Globus pallidus (tissue), 1 donor: ENCODE measurements around the gene SMAD4.

ENCODE experiments used
- DNase-seq: peaks from one replicate; pipeline ENCODE4 v3.0.0-alpha.2; 2015; ENCODE audit warnings: low spot score

SMAD4 gene

GRCh38 chr18:51021226-51021965 lies 8.6 kb upstream of the SMAD4 start:
- DNase-seq: no peak

DNA sequence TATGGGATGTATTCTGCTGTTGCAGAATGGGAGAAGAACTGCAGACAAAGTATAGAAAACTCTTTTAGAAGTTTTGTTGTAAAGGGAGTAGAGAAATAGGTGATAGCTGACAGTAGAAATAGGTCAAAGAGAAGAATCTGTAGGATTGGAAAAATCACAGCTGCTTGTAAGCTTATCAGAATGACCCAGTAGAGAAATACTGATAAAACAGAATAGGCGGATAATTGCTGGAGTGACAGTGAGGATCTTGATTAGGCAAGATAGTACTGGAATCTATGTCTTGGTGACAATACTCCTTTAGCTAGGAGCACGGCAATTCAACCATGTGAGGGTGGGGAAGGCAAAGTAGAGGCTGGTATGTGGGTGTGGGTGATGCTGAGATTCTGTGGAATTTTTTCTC lies 4.5 kb upstream of the SMAD4 start:
- DNase-seq: no peak

DNA sequence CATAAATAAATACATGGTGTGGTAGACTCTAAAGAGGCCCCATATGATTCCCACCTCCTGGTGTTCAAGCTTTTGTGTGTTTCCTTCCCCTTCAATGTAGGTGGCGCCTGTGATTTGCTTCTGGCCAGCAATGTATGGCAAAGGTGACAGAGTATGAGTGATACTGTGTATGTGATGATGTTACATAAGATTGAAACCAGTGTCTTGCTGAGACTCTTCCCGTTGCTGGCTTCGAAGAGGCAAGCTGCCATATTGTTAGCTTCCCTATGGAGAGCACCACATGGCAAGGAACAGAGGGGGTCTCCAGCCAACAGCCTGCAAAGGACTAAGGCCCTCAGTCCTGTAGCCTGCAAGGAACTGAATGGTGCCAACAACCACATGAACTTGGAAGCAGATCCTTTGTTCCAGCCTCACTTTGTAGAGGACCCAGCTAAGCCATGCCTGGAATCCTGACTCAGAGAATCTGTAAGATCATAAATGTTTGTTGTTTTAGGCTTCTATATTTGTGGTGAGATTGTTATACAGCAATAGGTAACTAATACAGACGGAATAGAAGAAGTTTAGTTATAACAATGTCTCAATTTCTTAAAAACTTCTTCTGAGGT lies 1.7 kb upstream of the SMAD4 start:
- no peak for DNase-seq

DNA sequence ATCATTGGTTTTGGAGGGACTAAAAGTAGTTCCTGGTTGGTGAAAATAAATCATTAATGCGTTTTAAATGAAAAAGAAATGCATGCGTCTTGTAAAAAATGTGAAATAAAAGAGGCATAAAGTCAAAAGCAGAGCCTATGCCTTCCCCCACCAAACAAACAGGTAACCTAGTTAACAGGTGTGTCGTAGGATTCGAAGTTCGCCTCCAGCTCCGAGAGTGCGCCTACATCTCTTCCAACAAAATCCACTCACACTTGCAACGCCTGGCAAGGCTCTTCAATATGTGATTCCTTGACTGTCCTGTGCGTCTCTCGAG lies 677 bp upstream of the SMAD4 start:
- DNase-seq: no peak

DNA sequence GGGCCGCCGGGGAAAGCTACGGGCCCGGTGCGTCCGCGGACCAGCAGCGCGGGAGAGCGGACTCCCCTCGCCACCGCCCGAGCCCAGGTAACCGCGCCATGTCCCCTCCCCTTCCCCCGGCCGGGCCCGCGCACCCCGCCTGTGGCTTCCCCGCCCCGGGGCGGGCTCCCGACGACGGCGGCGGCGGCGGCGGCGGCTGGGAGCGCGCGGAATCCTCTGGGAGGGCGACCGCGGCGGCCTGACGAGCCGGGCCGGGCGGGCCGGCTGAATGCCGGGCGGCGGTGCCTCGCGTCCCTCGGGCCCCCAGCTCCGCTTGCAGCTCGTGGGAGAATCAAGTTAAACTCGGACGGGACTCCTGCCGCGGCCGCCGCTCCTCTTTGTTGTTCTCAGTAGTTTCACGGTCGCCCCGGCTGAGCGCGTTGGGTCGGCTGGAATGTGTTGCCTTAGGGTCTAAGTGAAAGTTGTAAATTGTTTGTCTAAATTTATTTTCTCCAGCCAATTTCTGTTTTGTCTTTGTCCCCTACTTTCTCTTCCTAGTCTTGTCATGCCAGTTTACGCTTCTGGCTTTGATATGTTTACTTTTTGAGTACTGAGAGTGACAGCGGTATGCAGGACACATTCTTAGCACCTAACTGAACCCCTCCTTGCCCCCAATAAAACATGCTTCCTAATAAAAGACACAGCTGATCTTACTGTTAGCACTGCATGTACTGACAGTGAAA lies 685 bp downstream of the SMAD4 start:
- DNase-seq: peak; percentile 76

DNA sequence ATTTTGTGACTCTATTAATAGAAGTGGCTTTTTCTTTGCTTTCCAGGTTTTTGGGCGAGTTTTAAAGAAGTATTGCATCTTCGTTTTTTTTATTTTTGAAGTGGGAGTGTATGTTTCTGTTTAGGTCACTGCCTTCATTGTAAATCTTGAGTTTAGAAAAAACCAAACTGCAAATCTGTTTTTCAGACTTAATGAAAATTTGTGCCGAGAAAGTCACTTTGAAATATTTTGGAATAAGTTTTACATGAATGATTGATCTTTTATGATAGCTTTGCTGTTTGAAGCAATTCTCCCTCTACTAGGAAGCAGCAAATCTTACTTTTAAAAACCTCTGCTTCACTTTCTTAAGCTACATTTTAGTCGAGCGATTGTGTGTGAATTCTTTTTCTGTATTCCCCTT lies 2.2 kb downstream of the SMAD4 start:
- no peak for DNase-seq

DNA sequence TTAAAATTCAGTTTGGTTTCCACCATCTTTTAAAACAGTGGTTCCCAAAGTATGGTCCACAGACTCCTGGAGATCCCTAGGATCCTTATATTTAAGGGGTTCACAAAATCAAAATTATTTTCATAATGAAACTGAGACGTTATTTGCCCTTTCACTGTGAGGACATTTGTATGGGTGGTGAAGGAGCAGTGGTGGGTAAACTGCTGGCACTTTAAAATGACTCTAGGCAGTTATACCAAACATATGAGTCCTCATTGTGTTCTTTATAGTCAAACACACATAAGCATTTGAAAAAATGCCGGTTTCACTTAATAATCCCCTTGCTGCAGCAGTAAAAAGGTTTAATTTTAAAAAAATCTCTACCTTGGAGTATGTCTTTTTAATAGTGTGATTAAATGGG lies 7.2 kb downstream of the SMAD4 start:
- DNase-seq: no peak

DNA sequence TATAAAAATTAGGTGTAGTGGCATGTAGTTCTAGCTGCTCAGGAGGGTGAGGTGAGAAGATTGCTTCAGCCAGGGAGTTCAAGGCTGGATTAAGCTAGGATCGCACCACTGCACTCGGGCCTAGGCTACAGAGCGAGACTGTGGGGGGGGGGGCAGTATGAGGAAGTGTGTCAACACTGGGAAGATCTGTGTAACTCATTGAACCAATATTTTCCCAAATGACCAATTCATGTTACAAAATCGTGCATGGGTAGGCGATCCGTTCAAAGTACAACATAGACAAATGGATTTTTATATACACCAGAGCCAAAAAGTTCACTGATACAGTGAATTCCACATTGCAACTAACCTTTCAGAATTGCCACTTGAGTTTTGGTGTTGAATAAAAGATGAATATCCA lies 8.1 kb downstream of the SMAD4 start:
- DNase-seq: no peak

- no peak for DNase-seq
Measured at GRCh38 chr18:51039138-51040112, 9.4 kb downstream of the SMAD4 start.

DNA sequence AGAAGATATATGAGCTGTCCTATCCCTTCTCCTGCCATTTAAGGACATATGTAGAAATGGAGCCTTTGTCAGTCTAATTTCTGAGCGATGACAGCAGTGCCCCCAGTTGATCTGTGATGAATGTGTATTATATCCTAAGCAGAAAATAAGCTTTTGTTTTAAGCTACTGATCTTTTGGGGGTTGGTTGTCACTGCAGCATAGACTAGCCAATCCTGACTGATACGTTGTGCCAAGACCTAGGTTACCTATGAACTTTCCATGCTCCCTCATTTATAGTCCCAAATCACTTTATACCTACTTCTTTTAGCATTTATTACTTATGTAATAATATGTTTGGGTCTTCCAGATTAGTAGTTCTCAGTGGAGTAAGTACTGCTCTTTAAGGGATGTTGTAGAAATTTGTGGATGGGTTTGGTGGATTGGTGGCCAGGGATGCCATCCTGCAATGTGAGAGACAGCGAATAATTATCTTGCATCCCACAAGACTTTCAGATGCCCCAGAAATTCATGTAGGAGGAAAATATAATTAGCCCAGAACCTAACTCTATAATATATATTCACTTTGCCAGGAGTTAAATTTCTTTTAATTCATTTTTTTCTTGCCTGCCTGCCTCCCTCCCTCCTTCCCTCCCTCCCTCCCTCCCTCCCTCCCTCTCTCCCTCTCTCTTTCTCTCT lies 11.8 kb downstream of the SMAD4 start:
- DNase-seq: no peak

DNA sequence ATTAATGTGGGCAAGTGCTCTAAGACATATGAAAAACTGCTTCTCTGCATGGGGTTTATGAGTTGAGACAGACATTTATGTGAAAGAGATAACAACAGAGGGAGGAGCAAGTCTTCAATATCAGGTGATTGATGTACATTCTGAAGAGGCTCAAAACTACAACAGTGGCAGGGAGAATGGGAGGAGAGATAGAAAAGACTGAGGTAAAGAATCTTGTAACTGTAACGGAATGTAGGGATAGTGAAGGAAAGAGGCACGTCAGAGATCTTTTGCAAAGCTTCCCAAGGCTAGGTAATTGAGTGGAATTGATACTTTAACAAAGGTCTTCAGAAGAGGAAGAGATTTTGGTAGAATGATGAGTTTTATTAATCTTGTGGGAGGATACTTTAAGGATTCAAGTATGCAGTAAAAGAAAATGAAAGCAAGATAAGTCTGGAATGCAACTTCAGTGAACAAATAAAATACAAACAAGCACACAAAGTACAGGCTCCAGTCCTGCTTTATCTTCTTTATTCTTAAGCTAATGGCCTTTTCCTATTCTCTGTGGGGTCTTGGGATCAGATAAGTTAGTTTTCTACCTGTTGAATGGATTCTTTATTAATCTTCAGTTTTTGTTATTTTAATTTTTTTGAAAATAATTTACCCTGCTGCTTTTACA lies 15.0 kb downstream of the SMAD4 start:
- DNase-seq: no peak

DNA sequence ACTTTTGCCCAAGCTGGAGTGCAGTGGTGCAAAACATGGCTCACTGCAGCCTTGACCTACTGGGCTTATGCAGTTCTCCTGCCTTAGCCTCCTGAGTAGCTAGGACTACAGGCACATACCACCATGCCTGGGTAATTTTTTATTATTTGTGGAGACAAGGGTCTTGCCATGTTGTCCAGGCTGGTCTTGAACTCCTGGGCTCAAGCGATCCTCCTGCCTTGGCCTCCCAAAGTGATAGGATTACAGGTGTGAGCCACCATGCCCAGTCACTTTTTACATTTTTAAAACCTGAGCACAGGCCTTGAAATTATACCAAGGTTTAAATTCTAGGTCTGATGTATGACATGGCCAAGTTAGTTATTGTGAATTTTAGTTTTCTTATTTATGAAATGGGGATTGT lies 18.2 kb downstream of the SMAD4 start:
- DNase-seq: no peak

- DNase-seq: no peak
Measured at GRCh38 chr18:51049137-51049536, 19.1 kb downstream of the SMAD4 start.

DNA sequence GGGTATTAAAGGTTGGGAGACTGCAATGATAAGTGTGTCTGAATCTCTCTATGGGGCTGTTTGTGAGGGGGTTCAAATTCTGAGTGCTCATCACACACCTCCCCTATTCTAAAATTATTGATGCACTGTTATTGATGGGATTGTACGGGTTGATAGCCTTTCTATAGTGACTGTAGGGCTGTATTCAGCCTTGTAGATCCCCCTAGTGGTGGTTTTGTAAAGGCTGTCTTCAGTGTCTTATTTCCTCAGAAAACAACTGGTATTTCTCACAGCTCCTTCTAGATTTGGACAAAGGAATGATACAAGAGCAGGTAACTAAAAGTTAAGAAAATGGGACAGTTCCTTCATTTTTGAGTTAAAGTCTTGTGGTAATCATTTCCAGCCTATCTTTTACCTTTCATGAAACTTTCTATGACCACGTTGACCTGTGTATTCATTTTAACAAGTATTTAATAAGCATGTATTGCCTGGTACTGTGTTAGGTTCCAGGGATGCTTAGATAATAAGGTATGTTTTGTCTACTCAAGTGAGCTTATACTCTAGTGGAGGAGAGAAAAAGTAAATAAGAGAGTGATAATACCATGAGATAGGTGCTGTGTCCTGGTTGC lies 21.2 kb downstream of the SMAD4 start:
- peak; percentile 47 for DNase-seq

DNA sequence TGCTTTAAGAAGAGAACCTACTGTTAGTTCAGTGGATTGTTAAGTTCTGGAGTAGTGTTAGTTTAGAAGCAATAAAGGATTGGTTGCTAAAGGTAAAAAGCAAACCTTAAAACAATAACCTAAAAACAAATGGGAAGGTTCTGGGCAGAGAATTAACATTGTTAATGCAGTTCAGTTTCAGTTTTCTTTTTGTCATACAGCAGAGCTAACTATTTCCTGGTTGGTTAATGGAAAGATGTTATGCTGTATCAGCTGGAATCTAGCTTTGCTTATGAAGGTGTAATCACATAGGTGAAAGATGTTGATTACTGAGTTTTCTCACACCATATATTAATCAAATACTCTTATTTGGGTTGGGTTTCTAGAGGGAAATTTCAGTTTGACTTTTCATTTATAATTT lies 23.8 kb downstream of the SMAD4 start:
- DNase-seq: no peak

DNA sequence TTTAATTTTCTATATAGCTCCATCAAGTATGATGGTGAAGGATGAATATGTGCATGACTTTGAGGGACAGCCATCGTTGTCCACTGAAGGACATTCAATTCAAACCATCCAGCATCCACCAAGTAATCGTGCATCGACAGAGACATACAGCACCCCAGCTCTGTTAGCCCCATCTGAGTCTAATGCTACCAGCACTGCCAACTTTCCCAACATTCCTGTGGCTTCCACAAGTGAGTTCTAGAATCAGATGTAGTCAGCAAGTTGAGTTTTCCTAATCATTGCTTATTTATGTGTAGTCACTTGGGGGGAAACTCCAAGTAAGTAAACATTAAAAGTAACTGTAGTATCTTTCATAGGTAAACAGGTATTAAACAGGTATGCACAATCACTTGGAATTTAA lies 24.8 kb downstream of the SMAD4 start:
- DNase-seq: no peak

DNA sequence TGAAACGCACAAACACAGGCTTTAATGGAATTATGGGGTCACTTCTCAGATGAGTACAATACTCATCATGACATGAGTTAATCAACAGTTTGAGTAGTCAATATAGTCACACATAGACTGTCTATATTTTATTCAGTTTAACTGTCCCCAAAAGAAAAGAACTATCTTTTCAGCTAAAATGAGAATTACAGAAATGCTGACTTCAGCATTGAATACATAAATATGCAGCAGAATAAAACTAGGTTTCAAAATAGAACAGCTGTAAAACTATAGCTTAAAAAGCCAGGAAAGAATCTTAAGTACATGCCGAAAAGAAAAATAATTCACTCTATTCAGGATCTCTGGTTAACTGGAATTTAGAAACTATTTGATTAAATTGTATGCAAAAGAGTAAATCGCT lies 30.0 kb downstream of the SMAD4 start:
- no peak for DNase-seq

DNA sequence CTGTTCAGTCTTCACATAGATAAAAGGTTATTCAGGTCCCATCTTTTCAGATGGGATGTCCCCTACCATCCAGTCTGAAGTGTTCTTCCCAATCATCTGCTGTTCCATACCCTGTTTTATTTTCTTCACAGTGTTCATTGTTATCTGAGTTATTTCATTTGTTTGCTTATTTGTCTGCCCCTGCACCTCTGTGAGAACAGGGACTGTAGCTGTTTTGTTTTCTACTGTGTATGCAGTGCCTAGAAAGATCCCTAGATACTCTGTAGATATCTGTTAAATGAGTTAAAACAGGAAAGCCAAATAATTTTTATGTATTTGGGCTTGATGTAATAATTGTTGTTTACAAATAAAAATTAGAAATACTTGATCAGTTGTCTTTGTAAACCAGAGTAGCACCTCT lies 34.2 kb downstream of the SMAD4 start:
- no peak for DNase-seq

GRCh38 chr18:51066273-51066672 lies 36.3 kb downstream of the SMAD4 start:
- DNase-seq: no peak

DNA sequence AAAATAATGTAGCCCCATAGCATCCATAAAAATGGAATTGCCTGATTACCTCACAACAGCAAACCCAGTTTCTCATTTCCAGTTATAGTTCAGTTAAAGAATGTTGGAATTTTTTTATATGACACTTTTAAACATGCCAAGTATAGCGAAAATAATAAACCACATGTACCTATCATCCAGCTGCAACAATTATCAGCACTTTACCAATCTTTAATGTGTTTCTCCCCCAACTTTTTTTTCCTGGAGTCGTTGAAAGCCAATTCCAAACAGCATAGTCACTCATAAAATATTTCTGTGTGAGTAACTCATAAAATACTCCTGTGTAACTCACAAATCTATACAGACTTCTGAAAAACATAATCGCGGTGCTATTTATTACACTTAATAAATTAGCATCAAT lies 38.1 kb downstream of the SMAD4 start:
- no peak for DNase-seq

DNA sequence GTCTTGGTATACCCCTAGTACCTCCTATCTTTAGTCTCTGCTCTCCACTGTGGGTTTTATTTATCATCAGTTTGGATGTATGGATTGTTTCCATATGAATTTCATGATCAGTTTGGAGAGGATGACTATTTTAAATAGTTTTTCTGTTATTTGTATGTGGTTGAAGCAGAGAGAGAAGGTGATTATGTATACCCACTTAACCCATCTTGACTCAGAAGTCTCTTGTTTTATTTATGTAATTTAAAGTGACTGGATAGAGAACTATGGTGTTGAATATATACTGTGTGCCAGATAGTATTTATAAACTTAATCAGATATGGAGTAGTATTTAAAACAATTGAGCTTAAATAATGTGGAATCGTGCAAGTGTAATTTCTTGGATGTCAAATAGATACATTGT lies 39.9 kb downstream of the SMAD4 start:
- DNase-seq: no peak
